HPDE6-E6E7 (cell line): Measurements from ENCODE around the gene MBIP.
A peak's percentile ranks its signal among the peaks of the same experiment; 100 is the strongest.

Source experiments
- DNase-seq: peaks from one replicate; pipeline ENCODE4 v3.0.0; 2011; ENCODE audit warnings: missing footprints; ENCODE audit errors: extremely low spot score

Gene MBIP

DNA sequence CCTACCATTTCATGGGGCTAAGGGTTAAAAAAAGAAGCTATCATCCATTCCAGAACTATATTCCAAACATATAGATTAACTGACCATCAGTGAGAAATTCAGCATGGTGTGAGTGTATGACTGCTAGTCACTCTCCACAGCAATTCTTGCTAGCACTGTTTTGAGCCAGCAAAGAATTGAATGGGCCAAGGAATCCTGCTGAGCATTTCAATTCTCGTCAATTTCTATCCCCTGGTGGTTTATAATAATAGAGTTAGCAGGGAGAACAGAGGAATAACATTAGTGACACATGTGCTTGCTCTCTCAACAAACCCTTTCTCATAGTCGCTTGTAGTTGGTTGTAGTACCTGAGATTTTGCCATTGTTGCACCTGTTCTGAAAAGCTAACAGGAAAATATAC lies 7.2 kb downstream of the MBIP start:
- DNase-seq: no peak

DNA sequence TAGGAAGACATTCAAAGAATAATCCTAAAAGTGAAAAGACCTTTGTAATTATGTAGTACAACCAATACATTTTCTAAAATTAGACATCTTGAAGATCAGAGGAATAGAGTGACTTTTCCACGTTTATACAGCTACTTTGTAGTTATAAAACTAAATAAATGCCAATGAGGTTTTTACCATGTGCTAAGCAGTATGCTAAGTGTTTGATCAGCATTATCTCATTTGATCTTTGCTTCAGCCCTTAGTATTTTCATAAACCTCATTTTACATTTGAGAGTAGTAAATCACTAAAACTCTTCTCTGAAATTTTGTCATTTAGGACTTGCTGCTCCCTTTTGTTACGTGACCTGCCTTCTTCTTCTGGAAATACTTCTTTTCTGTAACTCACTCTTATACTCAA lies 13.6 kb downstream of the MBIP start:
- no peak for DNase-seq

DNA sequence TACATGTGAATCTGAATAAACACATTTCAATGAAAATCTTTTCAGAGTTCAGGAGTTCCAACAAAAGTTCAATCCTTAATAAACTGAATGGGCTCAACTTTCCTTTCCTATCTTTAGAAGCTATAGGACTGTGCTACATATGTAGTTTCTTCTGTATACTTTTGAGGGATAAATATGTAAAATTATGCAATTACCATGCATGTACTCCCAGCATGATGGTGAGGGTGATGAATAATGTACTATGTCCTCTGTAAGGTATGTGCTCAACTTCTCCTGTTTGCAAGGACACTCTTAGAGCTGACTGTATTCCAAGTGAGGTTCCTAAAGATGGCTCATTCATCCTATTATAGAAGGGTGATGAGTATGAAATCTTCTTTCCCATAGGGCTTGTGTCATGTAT lies 15.5 kb downstream of the MBIP start:
- DNase-seq: no peak

DNA sequence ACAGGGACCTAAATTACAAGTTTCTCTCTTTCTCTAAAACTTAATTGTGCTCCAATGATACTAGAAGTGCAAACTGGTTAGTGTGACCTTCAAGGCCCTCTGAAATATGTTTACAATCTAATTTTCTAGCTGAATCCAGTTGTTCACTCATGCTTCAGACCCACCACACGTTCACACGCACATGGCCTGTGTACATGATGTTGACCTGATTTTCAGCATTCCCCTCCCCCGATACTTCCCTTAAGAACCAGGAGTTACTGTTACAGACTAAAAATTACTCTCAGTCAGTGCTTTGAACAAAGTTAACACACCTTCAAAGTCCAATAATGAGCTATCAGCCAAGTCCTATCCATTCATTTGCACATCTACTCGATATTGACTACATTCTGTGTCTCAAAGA lies 16.5 kb downstream of the MBIP start:
- DNase-seq: no peak

DNA sequence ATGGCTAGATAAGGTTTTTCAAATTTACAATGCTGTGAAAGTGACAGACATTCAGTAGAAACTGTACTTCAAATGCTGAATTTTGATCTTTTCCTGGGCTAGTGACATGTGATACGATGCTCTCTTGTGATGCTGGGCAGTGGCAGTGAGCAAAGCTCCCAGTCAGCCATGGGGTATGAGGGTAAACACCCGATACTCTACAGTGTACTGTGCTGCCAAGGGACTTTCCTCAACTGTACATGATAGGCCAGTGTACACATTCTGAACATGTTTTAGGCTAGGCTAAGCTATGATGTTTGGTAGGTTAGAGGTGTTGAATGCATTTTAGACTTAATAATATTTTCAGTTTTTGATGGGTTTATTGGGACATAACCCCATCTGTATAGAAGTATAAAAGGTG lies 17.6 kb downstream of the MBIP start:
- DNase-seq: no peak

DNA sequence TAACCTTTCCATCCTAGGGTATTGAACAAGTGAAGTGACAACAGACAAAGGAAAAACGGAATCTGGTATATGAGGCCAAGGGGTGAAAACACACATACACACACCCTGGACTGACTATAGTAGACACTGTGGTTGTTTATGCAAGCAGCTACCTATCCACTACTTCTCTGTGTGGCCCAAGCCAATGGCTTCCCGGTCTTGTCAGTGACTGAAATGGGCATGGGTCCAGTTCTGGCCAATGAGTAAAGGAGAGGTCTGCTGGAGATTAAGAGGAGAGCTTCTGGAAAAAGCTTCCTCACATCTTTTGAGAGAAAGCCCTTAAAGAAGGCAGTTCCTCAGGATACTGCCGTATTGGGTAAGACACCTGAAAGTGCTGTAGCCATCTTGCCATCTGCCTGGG lies 19.3 kb downstream of the MBIP start:
- DNase-seq: no peak

DNA sequence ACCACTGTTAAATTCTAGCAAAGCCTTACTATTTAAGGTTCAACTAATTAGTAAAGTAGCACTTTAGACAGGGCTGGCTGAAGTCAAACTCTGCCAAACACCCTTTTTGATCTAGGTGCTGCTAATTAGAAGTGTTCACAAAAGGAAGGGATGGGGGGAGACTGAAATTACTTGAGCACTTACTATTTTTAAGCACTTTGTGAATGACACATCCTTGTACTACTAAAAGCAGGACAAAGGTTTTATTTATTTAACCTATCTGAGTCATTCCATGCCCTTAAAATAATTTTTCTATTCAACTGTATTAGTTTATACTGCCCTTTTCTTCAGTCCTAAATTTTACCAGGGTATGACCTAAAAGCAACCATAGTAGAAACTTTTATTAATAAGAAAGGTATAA lies 20.1 kb downstream of the MBIP start:
- DNase-seq: no peak

DNA sequence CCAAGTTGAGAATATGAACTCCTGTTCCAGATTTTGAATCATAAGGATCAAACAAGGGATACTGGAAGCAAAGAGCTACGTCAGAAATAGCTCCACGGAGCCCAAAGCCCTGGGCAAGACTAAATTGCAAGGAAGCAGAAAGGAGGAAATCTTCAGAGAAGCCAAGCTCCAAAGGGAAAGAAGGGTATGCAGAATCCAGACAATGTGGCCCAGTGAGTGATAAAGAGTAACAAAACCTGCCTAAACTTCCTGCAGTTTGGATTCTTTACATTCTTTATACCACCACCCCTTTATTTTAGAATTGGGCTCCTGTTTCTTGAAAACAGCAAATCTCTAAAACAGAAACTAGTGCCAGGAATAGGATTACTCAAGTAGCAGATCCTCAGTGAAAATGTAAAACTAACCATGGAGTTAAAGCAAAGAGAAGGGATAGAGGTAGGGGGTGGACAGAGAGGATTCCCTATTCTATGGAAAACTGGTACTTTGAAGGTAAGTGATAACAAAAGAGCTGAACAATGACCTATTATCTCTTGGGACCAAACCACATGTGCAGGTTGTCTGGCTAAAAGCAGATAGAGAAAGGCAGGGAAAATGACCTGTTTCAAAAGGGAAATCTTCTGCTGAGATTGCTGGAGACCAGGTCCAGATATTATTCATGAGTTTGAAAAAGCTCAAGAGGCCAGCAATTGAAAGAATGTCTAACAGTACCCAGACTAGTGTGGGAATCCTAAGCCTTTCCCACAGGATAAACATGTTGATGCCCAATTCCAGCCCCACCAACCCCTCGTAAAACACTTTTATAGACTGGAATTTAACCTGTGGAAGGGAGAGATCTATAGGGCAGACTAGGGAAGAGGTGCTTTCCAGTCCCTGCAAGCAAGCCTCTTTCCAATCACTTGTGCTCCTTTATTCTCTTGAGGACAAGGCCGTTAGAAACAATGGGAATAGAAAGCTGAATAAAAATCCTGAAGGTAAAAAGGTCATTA lies 24.5 kb downstream of the MBIP start:
- DNase-seq: no peak

DNA sequence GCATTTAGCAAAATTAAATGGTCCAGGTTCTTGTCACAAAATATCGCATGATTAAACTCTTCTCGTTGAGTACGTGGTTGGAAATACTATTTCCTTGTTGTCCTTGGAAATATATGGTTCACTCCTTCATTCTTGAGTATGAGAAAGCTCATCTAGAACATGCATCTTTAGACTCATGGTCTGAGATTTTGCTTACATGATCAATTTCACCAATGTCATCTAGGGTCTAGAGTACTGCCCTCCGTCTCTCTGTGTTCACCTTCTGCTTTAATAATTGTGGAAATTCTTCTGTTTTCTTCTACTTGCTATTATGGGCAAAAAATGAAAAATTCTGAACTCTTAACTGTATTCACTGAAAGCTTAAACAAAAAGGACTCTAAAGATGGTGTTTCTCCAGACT lies 25.9 kb downstream of the MBIP start:
- no peak for DNase-seq

DNA sequence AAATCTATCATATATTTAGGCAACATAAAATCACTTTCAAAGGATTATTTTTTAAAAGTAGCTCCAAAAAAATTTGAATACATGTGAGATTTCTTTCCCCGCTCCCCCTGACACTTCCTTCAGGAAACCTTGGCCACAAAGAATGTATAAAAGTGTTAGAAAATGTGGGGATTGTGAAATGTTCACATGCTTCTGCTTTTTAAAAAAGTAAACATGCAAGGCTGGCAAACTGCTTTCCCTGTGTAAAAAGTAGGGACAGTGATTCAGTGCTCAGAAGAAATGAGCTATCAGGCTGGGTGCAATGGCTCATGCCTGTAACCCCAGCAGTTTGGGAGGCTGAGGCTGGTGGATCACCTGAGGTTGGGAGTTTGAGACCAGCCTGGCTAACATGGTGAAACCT lies 26.6 kb downstream of the MBIP start:
- no peak for DNase-seq

DNA sequence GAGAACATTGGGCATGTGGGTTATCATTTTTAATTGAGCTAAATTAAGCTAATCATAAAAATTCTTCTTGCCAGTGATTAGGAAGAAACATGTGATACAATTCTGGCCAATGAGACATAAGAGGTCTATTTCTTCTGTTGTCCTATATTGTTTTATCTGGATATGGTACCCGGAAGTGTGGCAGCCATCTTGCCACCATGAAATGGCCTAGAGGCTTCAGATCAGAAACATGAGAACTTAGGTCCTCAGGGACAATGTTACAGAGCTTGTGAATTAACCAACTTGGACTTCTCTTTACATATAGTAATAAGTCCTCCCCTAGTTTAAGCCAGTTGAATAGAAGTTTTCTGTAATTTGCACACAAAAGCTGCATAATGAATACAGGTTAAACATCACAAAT lies 30.5 kb downstream of the MBIP start:
- DNase-seq: no peak

DNA sequence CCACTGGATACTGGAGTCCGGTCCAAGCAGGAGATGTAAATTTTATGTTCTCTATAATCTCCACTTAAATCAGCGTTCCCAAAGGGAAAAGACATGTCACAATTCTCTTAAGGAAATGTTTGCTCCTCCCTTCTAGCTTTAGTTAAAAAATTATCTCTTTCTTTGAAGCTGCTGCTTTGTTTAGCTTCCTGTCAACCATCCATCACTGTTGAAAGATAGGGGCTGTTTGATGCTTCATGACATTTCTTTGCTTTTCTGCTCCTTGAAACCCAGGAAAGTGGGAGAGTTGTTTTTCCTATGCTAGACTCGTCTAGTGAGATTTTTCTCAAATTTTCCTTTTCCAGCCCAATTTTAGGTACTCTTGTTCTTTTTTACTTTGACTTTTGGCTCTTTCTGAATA lies 31.9 kb downstream of the MBIP start:
- no peak for DNase-seq

DNA sequence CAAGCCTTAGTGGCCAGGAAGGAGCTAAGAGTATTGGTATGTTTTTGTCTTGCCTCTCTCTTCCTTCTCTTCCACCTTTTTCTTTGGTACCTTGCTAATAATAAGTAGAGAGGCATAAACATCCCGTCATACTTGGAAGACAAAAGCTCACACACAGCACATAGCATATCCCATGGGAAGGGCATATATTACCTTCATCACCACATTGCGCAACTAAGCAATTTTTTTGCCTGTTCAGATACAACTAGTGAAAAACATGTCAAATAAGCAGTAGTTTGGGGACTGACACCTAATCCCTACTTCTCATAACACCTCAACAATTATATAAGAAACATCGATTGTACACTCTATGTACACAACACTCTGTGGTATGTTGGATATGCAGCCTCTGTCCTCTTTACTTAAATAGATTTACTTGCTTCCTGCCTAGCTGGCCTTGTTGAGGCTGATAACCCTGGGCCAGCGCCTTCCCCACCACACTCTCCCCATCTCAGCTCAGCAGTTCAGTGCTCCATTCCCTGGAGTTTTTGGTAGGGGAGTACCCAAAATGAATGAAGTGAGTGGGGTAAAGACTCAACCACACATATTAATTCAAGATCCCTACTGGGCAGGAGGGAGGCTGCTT lies 35.4 kb downstream of the MBIP start:
- DNase-seq: no peak

DNA sequence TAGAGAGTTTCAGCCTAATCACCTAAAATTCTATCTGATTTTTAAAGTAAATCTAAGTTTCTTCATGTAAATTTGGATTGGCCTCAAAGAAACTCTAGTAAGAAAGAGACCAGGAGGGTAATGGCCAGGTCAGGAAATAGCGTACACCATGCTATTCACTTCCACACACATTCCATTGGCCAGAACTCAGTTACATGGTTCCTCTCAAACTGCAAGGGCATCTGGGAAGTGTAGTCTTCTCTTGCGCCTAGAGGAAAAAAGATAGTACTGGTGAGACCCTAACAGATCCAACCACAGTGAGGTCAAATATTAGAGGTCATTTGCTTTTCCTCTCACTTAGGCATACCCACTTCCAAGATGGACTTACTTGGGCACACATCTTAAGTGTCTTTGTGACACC lies 39.1 kb downstream of the MBIP start:
- no peak for DNase-seq

DNA sequence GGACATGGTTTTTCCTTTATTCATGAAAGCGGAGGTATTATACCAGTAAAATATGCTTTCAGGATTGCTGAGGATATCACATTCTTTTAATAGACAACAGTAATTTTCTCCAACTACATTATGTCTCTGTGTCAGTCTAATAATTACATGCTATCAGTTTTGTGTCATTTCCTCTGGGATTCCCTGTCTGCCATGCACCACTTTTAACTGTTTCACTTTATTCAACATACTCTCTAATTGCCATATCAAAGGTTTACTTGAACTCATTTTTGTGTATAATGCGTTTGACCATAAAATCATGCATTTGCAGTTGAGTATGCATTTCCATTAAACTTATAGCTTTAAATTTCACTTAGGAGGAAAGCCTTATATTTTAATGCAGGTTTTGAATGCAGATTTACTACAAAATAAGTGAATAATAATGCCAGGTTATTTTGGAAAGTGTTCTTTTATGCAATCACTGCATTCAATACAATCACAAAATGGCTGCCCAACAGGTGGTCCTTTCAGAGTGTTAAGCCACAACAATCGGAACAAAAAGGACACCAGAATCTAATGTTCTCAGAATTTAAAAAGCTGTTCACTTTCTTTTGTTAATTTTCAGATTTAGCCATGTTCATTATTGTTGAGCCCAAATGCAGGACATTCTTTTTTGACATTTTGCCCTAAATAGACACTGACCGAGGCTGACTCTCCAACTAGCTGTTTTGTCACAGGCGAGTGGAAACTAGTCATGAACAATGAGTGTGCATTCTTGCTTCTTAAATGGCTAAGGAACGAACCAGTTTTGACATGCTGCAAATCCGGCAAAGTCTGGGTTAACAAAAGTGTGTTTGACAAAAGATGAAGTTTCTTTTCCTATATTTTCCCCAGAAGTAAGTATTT lies 40.9 kb downstream of the MBIP start:
- DNase-seq: peak; percentile 21

DNA sequence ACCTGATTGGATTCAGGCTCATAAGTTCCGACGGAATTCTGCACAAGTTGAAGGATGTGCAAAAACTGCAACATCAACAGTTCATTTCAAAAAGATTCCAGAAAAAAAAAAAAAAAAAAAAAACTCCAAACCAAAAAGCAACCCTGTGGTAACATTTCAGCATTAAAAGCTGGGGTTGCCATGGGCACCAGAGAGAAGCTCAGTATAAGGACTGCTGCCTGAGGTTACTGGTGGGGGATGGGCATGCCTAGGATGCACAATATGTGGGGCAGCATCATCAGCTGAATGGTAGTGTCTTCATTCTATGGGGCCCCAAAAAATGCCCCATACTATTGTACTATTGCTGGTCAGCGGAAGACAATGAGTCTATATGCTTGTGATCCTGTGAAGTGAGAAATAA lies 44.7 kb downstream of the MBIP start:
- DNase-seq: no peak

DNA sequence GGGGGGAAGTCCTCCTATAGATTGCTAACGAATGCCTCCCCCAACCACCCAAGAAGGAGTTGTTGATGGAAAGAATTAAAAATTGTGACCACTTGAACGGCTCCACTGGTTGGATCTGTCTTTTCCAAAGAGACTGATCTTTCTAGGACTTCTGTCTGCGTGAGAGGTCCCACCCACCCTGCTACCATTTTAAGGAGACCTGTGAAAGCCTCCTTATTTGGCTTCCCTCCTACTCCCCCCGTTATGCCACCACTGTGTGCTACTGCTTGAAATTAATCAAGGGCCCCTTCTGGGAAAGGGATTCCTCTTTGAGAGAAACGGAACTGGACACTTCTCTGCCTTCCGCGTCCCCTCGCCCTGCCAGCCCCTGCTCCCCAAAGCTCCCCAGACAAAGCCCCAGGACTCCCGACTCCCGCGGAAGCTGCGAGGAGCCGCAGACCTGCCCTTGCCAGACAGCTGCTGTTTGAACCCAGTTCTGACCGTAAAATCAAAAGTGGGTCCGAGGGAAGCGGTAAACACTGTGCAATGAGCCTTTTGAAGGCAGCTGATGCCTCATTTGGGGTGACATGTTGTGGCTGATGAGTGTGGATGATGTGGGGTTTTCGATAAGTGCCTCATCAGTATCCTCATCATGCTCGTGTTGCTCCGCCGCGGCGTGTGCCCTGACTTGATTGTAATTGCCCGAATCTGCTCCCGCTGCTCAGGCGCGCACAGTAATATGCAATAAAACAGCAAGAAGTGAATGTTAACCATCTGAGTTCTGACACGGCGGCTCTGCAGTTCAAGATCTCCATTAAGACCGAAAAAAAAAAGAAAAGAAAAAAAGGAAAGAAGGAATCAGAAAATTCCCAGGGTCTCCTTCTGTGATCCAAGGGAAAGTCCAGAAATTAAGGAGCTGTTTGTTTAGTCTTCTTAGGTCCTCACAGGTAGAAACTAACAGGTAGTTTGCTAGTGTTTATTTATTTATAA lies 48.2 kb downstream of the MBIP start:
- peak; percentile 10 for DNase-seq

DNA sequence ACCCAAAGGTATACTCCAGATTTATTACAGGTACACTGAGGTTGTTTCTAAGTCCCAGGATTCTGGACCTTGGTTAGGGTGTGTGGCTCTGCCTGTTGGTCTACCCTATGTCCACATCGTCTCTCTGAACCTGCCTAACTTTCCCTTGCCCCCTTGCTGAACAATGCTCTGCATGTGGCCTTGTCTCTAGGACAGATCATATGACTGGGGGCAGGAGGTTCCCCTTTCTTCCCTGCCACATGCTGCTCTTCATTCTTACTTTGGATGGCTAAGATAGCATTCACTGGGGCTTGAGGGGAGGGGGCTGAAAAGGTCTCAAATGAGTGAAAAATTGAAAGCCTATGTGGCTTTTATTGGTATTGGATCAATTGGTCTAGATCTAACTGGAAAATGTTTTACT lies 49.2 kb downstream of the MBIP start:
- DNase-seq: no peak

DNA sequence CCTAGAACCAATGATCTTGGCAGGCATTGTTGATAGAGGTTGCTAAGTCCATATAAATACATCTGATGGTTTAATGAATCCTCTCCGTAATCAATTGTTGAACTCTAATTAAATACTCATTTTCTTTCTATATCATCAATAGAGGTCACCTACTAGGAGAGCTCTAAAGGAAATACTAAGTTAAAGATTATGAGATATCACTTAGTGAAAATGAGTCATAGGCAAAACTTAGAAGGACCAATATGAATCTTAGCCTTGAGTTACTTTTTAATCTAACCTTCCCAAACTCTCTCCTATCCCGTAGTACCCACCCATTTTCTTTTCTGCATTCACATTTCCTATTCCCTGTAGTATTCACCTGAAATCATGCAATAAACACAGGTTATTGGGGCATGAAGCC lies 50.2 kb downstream of the MBIP start:
- DNase-seq: no peak

DNA sequence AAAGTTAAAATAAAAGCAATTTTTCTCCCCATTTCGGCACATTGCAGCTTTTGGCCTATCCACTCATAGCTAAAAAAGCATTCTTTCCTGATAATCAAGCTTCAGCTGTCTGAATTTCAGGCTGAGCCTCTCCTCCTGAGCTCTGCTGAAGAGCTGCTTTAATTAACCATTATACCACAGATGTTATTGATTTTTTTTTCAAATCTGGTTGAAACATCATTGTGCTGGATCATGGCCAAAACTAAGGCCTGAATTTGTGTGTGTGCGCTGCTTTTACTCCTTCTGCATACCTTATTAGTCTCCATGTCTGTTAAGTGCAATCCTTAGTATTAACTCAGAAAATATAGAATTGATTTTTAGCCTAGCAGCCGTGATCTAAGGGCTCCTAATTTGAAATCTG lies 52.3 kb downstream of the MBIP start:
- no peak for DNase-seq

DNA sequence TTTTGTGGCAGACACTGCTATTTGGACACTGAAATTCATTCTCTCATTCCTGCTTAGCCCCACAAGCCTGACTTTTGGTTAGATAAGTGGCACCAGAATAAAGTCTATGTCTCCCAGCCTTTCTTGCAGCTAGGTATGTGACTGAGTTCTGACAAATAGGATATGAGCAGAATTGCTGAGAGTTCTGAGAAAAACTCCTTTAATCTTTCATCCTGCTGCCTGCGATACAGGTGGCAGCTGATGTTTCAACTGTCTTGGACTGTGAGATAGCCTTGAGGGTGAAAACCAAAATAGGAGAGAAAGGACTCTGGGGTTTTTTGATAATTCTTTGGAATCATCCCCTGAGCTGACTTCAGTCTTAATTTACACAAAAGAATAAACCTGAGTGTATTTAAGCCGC lies 55.8 kb downstream of the MBIP start:
- no peak for DNase-seq
